ENCODE measurements around the gene TNFAIP8L3. TPM values are rescaled to one million over a fixed set of nuclear protein-coding genes. Genes with fewer than 3 reads are reported as not detected.

TNFAIP8L3 gene
- total and polyA plus RNA-seq, 4 donors, result 0.44 to 4.9 (median 1.3) TPM

- Histone ChIP-seq H3K27me3 (ENCODE audit: control insufficient read depth in 4 of 4, insufficient read depth in 4 of 4, low read length in 3 of 4) (no peaks in the 10 kb centered on the region), H3K9me3 (ENCODE audit: control insufficient read depth in 4 of 4, low read length in 3 of 4) (no peaks in the 10 kb centered on the region), H3K4me3 (ENCODE audit: low read depth in 1 of 3, low read length in 3 of 3) (no peak overlapping the region), H3K4me1 (ENCODE audit: control insufficient read depth in 4 of 4, insufficient read depth in 4 of 4, low read length in 3 of 4) (no peaks in the 10 kb centered on the region), H3K36me3 (ENCODE audit: control insufficient read depth in 4 of 4, insufficient read depth in 3 of 4, low read depth in 1 of 4, low read length in 3 of 4) (no peaks in the 10 kb centered on the region), H3K27ac (ENCODE audit: low read depth in 1 of 2, low read length in 2 of 2) (no peak overlapping the region), H3K9ac (ENCODE audit: low read depth in 1 of 2, low read length in 2 of 2) (no peak overlapping the region)
- no peak for DNase-seq (ENCODE audit: low spot score)
- TF ChIP-seq ZBTB33 (IDR thresholded peaks at IDR 0.05) (no peak), HNF4G (IDR thresholded peaks at IDR 0.05) (no peak), FOXA2 (IDR thresholded peaks at IDR 0.05) (no peak), EGR1 (IDR thresholded peaks at IDR 0.05; ENCODE audit: low read depth in 2 of 2) (no peak), MAX (IDR thresholded peaks at IDR 0.05) (no peak), HNF4A (conservative IDR thresholded peaks at IDR 0.05) (no peak), SP1 (IDR thresholded peaks at IDR 0.05) (no peak), RXRA (IDR thresholded peaks at IDR 0.05) (no peak), GABPA (IDR thresholded peaks at IDR 0.05 in 1 of 2, conservative IDR thresholded peaks at IDR 0.05 in 1 of 2) (no peak), FOXA1 (IDR thresholded peaks at IDR 0.05) (no peak), REST (IDR thresholded peaks at IDR 0.05) (no peak), ATF3 (IDR thresholded peaks at IDR 0.05) (no peak), NR2F2 (IDR thresholded peaks at IDR 0.05) (no peak), RAD21 (IDR thresholded peaks at IDR 0.05) (no peak), YY1 (IDR thresholded peaks at IDR 0.05) (no peak)
Measured at GRCh38 chr15:51069983-51070382, 24.7 kb downstream of the TNFAIP8L3 start.

GRCh38 chr15:51067510-51067909 lies 27.2 kb downstream of the TNFAIP8L3 start:
- DNase-seq (ENCODE audit: low spot score), result no peak
- Histone ChIP-seq H3K4me3 (ENCODE audit: low read depth in 1 of 3, low read length in 3 of 3) (no peak overlapping the region), H3K36me3 (ENCODE audit: control insufficient read depth in 4 of 4, insufficient read depth in 3 of 4, low read depth in 1 of 4, low read length in 3 of 4) (no peaks in the 10 kb centered on the region), H3K9me3 (ENCODE audit: control insufficient read depth in 4 of 4, low read length in 3 of 4) (no peaks in the 10 kb centered on the region), H3K27ac (ENCODE audit: low read depth in 1 of 2, low read length in 2 of 2) (no peak overlapping the region), H3K27me3 (ENCODE audit: control insufficient read depth in 4 of 4, insufficient read depth in 4 of 4, low read length in 3 of 4) (no peaks in the 10 kb centered on the region), H3K4me1 (ENCODE audit: control insufficient read depth in 4 of 4, insufficient read depth in 4 of 4, low read length in 3 of 4) (no peaks in the 10 kb centered on the region), H3K9ac (ENCODE audit: low read depth in 1 of 2, low read length in 2 of 2) (no peak overlapping the region)
- 91% methylated on average over 3 of the region's 3 CpGs for WGBS
- TF ChIP-seq GABPA (IDR thresholded peaks at IDR 0.05 in 1 of 2, conservative IDR thresholded peaks at IDR 0.05 in 1 of 2), result no peak
- TF ChIP-seq FOXA1 (IDR thresholded peaks at IDR 0.05), result no peak
- TF ChIP-seq HNF4A (conservative IDR thresholded peaks at IDR 0.05), result no peak

Measured in liver (tissue), 9 donors.